GM23338 (cell line): ENCODE data around the gene CRYGA. TPM values are rescaled to one million over a fixed set of nuclear protein-coding genes. Genes with fewer than 3 reads are reported as not detected.

Experiments
- ATAC-seq: fragments of 200-7000 bp; cut with Tn5 transposase; 3 replicates; pipeline ENCODE4 v1.9.1; 2020
- DNase-seq: peaks from one replicate; pipeline ENCODE4 v3.0.0-alpha.2; 2015; ENCODE audit warnings: low spot score
- H2AFZ ChIP-seq: fragments of 200-600 bp; sonication (generic); 2 replicates; pipeline ENCODE4 v1.8.0; 2016; ENCODE audit warnings: antibody characterized with exemption, mild to moderate bottlenecking, moderate library complexity
- H3F3A ChIP-seq: fragments of 200-600 bp; sonication (generic); replicated peaks from 2 replicates; pipeline ENCODE4 v1.8.0; 2017; ENCODE audit warnings: antibody characterized with exemption, mixed run types, low read depth
- H3K27ac ChIP-seq: fragments of 200-600 bp; sonication (generic); 2 replicates; pipeline ENCODE4 v1.6.1; 2016; ENCODE audit warnings: low read depth
- H3K27me3 ChIP-seq: fragments of 200-600 bp; sonication (generic); 2 replicates; pipeline ENCODE4 v1.8.0; 2016; ENCODE audit warnings: mild to moderate bottlenecking, mixed run types, moderate library complexity; ENCODE audit not compliant: insufficient read depth
- H3K36me3 ChIP-seq: fragments of 200-600 bp; sonication (generic); 2 replicates; pipeline ENCODE4 v1.8.0; 2016; ENCODE audit warnings: mild to moderate bottlenecking; ENCODE audit not compliant: insufficient read depth
- H3K4me1 ChIP-seq: fragments of 200-600 bp; sonication (generic); 2 replicates; pipeline ENCODE4 v1.8.0; 2016; ENCODE audit warnings: mild to moderate bottlenecking, moderate library complexity; ENCODE audit not compliant: insufficient read depth
- H3K4me2 ChIP-seq: fragments of 200-600 bp; sonication (generic); 2 replicates; pipeline ENCODE4 v1.7.1; 2017; ENCODE audit warnings: mixed run types
- H3K4me3 ChIP-seq: fragments of 200-600 bp; sonication (generic); 2 replicates; pipeline ENCODE4 v1.6.1; 2016; ENCODE audit warnings: mixed run types
- H3K79me2 ChIP-seq: fragments of 200-600 bp; sonication (generic); replicated peaks from 2 replicates; pipeline ENCODE4 v1.8.0; 2017; ENCODE audit warnings: mild to moderate bottlenecking; ENCODE audit not compliant: insufficient read depth
- H3K9me2 ChIP-seq: fragments of 200-600 bp; sonication (generic); 2 replicates; pipeline ENCODE4 v1.8.0; 2017; ENCODE audit not compliant: insufficient read depth
- H4K20me1 ChIP-seq: fragments of 200-600 bp; sonication (generic); replicated peaks from 2 replicates; pipeline ENCODE4 v1.8.0; 2017; ENCODE audit warnings: mild to moderate bottlenecking; ENCODE audit not compliant: insufficient read depth
- H3K27ac Mint-ChIP-seq: 2 replicates; pipeline ENCODE4 v1.8.0; 2020; ENCODE audit warnings: inconsistent platforms, mild to moderate bottlenecking, moderate library complexity, mixed read lengths
- H3K27me3 Mint-ChIP-seq: 3 replicates; pipeline ENCODE4 v1.8.0; 2022; ENCODE audit warnings: low read depth, mild to moderate bottlenecking, moderate library complexity, mixed read lengths, inconsistent platforms; ENCODE audit not compliant: insufficient read depth, poor library complexity
- H3K36me3 Mint-ChIP-seq: 3 replicates; pipeline ENCODE4 v1.8.0; 2021; ENCODE audit warnings: low read depth, mild to moderate bottlenecking, inconsistent platforms, moderate library complexity, mixed read lengths
- H3K4me1 Mint-ChIP-seq: 3 replicates; pipeline ENCODE4 v1.8.0; 2020; ENCODE audit warnings: mild to moderate bottlenecking, inconsistent platforms, mixed read lengths
- H3K4me3 Mint-ChIP-seq: 3 replicates; pipeline ENCODE4 v1.8.0; 2021; ENCODE audit warnings: moderate library complexity, mild to moderate bottlenecking, inconsistent platforms, mixed read lengths
- H3K9me3 Mint-ChIP-seq: 3 replicates; pipeline ENCODE4 v1.8.0; 2020; ENCODE audit warnings: moderate library complexity, mild to moderate bottlenecking, inconsistent platforms, mixed read lengths
- EZH2phosphoT487 ChIP-seq: fragments of 200-600 bp; sonication (generic); IDR thresholded peaks from one replicate; pipeline ENCODE4 v1.8.1; 2018; ENCODE audit warnings: antibody characterized with exemption; ENCODE audit not compliant: unreplicated experiment
- JUNB ChIP-seq: IDR thresholded peaks from one replicate; pipeline ENCODE4 v1.6.1; 2016; ENCODE audit warnings: antibody characterized with exemption; ENCODE audit not compliant: unreplicated experiment
- NANOG ChIP-seq: IDR thresholded peaks from 2 replicates; pipeline ENCODE4 v1.6.1; 2016; ENCODE audit warnings: antibody characterized with exemption, borderline replicate concordance
- POLR2AphosphoS5 ChIP-seq: IDR thresholded peaks from 2 replicates; pipeline ENCODE4 v1.6.1; 2016; ENCODE audit warnings: antibody characterized with exemption, low read depth
- STAT1 ChIP-seq: IDR thresholded peaks from one replicate; pipeline ENCODE4 v1.6.1; 2016; ENCODE audit warnings: antibody characterized with exemption; ENCODE audit not compliant: unreplicated experiment
- polyA plus RNA-seq: library from polyadenylated mRNA; unstranded; fragments of >200 nt; fragmentation: Nextera tagmentation; extraction: Ambion mirVana; gene quantifications from 2 replicates; pipeline ENCODE4 v1.2.1, GENCODE V29; 2016
- total RNA-seq: library from RNA; depleted of rRNA; stranded (reverse); fragments of >200 nt; shearing (Covaris generic); gene quantifications from 2 replicates; pipeline ENCODE4 v1.2.3, GENCODE V29; 2014
- TF ChIP-seq, protein P1 (sequence below): fragments of 250-450 bp; sonication (Bioruptor Pico); IDR thresholded peaks from 2 replicates; pipeline ENCODE4 v1.5.0; 2020; ENCODE audit warnings: mild to moderate bottlenecking, moderate library complexity
- TF ChIP-seq, protein P2 (sequence below), 2 experiments: fragments of 200-600 bp in 1 of 2; sonication (generic) in 1 of 2; conservative IDR thresholded peaks; 2 replicates each; pipeline versions ENCODE4 v1.5.1 to v1.6.1; 2016 to 2017; ENCODE audit warnings: antibody characterized with exemption in 2 of 2, low read depth in 2 of 2, mild to moderate bottlenecking in 2 of 2, moderate library complexity in 1 of 2

Gene CRYGA
- total and polyA plus RNA-seq, 2 experiments from 2014 or later = not detected

DNA sequence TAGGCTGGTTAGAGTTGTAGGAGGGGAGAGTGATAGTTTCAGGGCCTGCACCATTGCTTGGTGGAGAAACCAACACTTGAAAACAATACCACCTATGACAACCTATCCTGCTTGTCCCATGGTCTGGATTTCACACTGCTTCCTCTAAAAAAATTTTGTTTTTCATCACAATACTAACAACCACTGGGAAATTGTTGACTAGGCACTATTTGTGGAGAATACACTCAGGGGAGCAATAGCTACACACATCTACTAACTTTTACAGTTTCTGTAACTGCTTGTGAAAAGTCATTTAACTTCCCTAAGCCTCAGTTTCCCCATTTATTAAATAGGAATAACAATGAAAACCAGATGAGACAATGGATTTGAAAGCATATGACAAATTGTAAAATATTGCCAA is 13.3 kb downstream of the CRYGA start (continued):
- TF ChIP-seq, protein P1, sequence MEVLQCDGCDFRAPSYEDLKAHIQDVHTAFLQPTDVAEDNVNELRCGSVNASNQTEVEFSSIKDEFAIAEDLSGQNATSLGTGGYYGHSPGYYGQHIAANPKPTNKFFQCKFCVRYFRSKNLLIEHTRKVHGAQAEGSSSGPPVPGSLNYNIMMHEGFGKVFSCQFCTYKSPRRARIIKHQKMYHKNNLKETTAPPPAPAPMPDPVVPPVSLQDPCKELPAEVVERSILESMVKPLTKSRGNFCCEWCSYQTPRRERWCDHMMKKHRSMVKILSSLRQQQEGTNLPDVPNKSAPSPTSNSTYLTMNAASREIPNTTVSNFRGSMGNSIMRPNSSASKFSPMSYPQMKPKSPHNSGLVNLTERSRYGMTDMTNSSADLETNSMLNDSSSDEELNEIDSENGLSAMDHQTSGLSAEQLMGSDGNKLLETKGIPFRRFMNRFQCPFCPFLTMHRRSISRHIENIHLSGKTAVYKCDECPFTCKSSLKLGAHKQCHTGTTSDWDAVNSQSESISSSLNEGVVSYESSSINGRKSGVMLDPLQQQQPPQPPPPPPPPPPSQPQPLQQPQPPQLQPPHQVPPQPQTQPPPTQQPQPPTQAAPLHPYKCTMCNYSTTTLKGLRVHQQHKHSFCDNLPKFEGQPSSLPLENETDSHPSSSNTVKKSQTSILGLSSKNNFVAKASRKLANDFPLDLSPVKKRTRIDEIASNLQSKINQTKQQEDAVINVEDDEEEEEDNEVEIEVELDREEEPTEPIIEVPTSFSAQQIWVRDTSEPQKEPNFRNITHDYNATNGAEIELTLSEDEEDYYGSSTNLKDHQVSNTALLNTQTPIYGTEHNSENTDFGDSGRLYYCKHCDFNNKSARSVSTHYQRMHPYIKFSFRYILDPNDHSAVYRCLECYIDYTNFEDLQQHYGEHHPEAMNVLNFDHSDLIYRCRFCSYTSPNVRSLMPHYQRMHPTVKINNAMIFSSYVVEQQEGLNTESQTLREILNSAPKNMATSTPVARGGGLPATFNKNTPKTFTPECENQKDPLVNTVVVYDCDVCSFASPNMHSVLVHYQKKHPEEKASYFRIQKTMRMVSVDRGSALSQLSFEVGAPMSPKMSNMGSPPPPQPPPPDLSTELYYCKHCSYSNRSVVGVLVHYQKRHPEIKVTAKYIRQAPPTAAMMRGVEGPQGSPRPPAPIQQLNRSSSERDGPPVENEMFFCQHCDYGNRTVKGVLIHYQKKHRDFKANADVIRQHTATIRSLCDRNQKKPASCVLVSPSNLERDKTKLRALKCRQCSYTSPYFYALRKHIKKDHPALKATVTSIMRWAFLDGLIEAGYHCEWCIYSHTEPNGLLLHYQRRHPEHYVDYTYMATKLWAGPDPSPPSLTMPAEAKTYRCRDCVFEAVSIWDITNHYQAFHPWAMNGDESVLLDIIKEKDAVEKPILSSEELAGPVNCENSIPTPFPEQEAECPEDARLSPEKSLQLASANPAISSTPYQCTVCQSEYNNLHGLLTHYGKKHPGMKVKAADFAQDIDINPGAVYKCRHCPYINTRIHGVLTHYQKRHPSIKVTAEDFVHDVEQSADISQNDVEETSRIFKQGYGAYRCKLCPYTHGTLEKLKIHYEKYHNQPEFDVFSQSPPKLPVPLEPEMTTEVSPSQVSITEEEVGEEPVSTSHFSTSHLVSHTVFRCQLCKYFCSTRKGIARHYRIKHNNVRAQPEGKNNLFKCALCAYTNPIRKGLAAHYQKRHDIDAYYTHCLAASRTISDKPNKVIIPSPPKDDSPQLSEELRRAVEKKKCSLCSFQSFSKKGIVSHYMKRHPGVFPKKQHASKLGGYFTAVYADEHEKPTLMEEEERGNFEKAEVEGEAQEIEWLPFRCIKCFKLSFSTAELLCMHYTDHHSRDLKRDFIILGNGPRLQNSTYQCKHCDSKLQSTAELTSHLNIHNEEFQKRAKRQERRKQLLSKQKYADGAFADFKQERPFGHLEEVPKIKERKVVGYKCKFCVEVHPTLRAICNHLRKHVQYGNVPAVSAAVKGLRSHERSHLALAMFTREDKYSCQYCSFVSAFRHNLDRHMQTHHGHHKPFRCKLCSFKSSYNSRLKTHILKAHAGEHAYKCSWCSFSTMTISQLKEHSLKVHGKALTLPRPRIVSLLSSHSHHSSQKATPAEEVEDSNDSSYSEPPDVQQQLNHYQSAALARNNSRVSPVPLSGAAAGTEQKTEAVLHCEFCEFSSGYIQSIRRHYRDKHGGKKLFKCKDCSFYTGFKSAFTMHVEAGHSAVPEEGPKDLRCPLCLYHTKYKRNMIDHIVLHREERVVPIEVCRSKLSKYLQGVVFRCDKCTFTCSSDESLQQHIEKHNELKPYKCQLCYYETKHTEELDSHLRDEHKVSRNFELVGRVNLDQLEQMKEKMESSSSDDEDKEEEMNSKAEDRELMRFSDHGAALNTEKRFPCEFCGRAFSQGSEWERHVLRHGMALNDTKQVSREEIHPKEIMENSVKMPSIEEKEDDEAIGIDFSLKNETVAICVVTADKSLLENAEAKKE (CRISPR knock-in tag) = no peak
- TF ChIP-seq, protein P2, sequence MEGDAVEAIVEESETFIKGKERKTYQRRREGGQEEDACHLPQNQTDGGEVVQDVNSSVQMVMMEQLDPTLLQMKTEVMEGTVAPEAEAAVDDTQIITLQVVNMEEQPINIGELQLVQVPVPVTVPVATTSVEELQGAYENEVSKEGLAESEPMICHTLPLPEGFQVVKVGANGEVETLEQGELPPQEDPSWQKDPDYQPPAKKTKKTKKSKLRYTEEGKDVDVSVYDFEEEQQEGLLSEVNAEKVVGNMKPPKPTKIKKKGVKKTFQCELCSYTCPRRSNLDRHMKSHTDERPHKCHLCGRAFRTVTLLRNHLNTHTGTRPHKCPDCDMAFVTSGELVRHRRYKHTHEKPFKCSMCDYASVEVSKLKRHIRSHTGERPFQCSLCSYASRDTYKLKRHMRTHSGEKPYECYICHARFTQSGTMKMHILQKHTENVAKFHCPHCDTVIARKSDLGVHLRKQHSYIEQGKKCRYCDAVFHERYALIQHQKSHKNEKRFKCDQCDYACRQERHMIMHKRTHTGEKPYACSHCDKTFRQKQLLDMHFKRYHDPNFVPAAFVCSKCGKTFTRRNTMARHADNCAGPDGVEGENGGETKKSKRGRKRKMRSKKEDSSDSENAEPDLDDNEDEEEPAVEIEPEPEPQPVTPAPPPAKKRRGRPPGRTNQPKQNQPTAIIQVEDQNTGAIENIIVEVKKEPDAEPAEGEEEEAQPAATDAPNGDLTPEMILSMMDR (conservative IDR thresholded peaks at IDR 0.05; ENCODE audit: low read depth in 2 of 2) = no peak
- no peak for TF ChIP-seq EZH2phosphoT487
- no peak for TF ChIP-seq NANOG
- no peak for TF ChIP-seq JUNB

DNA sequence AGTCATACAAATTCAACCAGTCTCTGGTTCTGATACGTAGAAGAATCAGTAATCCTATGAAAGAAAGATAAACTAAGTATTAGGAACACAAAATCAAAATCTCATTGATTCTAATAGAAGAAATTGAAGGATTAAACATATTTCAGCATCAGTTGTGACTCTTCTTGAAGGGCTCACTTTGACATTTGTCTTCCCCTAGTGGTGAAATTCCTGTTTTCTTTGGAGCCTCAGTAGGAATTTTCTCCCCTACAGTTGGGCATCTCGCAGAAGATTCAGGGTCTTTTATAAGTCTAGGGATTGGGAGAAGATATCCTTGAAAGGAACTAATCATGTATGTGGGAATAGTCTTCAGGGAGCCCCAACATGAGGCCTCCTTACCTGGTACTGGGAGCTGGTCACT is 14.6 kb downstream of the CRYGA start:
- ATAC-seq (no peak; the same call in 2 of the 3 replicates), DNase-seq (peak; percentile 64)
- Histone ChIP-seq H3K9me2 (peaks cover 7% of the 10 kb centered on the region; the same call in 1 of the 2 replicates), H3K4me1 (peaks cover 20% of the 10 kb centered on the region), H2AFZ (no peak overlapping the region), H3K27ac (no peak overlapping the region), H3K4me2 (no peak overlapping the region; the same call in 1 of the 2 replicates), H3K4me3 (no peak overlapping the region), H3K79me2 (no peaks in the 10 kb centered on the region), H3F3A (no peaks in the 10 kb centered on the region), H4K20me1 (no peaks in the 10 kb centered on the region), H3K27me3 (no peaks in the 10 kb centered on the region), H3K36me3 (peaks cover 7% of the 10 kb centered on the region)
- no peak overlapping the region for H3K4me3 Mint-ChIP-seq
- peaks cover 13% of the 10 kb centered on the region for H3K4me1 Mint-ChIP-seq
- no peak overlapping the region for H3K27ac Mint-ChIP-seq
- peaks cover 14% of the 10 kb centered on the region for H3K9me3 Mint-ChIP-seq
- peaks cover 10% of the 10 kb centered on the region for H3K36me3 Mint-ChIP-seq
- peaks cover 5% of the 10 kb centered on the region for H3K27me3 Mint-ChIP-seq
- no peak for TF ChIP-seq POLR2AphosphoS5
- TF ChIP-seq STAT1 = no peak
- TF ChIP-seq, protein P2 (conservative IDR thresholded peaks at IDR 0.05; ENCODE audit: low read depth in 2 of 2) = peak; percentile 62 to 72
